Endothelial cell of umbilical vein (primary cell): ENCODE data around the gene DPP6. TPM values are rescaled to one million over a fixed set of nuclear protein-coding genes. Genes with fewer than 3 reads are reported as not detected.

Source experiments
- BruUV-seq: library from RNA; stranded (reverse); fragments of 400-500 nt; replicated peaks from 2 replicates; lab custom pipeline; 2021; lab: Mats Ljungman, UMichigan
- CTCF ChIA-PET: fragments of 300-600, 350-600 bp; sonication (Branson Sonifier 250); formaldehyde crosslinking; loops from one replicate; lab custom pipeline; 2021; ENCODE audit warnings: antibody characterized with exemption, inconsistent platforms; lab: Charles Lee
- POLR2A ChIA-PET: fragments of 300-600, 350-600 bp; sonication (Branson Sonifier 250); formaldehyde crosslinking; loops from one replicate; lab custom pipeline; 2021; ENCODE audit warnings: antibody characterized with exemption, inconsistent platforms; lab: Charles Lee
- DNase-seq: peaks from one replicate; pipeline ENCODE4 v3.0.0-alpha.2; 2011; ENCODE audit warnings: low read depth, low spot score
- FAIRE-seq: peaks from 2 replicates; lab custom pipeline; 2011; peaks lifted over from hg19 to GRCh38; lab: Jason Lieb, UNC
- H2AFZ ChIP-seq: 2 replicates; pipeline ENCODE4 v1.6.0; 2012; ENCODE audit warnings: low read depth, low read length, control low read depth, inconsistent platforms
- H3K27ac ChIP-seq: 2 replicates; pipeline ENCODE4 v1.5.1; 2011; ENCODE audit warnings: low read depth, mild to moderate bottlenecking, control low read depth, low read length, moderate library complexity; ENCODE audit not compliant: insufficient read depth
- H3K27me3 ChIP-seq, 2 experiments: 2 replicates each; pipeline versions ENCODE4 v1.6.0 to v1.6.1; 2011; ENCODE audit warnings: low read length in 2 of 2, mixed read lengths in 1 of 2; ENCODE audit not compliant: control insufficient read depth in 2 of 2, insufficient read depth in 2 of 2
- H3K36me3 ChIP-seq, 2 experiments: 2 replicates in 1 of 2; 3 replicates in 1 of 2; pipeline ENCODE4 v1.5.1; 2011; ENCODE audit warnings: low read length in 2 of 2, mild to moderate bottlenecking in 1 of 2, moderate library complexity in 1 of 2; ENCODE audit not compliant: control insufficient read depth in 2 of 2, insufficient read depth in 2 of 2; ENCODE audit errors: extremely low read depth in 1 of 2
- H3K4me1 ChIP-seq: 3 replicates; pipeline ENCODE4 v1.5.1; 2011; ENCODE audit warnings: mild to moderate bottlenecking, low read length; ENCODE audit not compliant: control insufficient read depth, insufficient read depth; ENCODE audit errors: extremely low read depth
- H3K4me2 ChIP-seq: 2 replicates; pipeline ENCODE4 v1.6.1; 2011; ENCODE audit warnings: low read length, control low read depth, mixed read lengths; ENCODE audit not compliant: insufficient read depth
- H3K4me3 ChIP-seq, 3 experiments: fragments of 200-600 bp in 1 of 3; sonication (generic), shearing (Covaris generic) in 1 of 3; replicated peaks in 1 of 3; 2 replicates each; pipeline ENCODE4 v1.5.1; 2011 to 2016; ENCODE audit warnings: control low read depth in 3 of 3, low read length in 3 of 3, mild to moderate bottlenecking in 2 of 3, inconsistent platforms in 1 of 3, low read depth in 1 of 3, moderate library complexity in 1 of 3; ENCODE audit not compliant: insufficient read depth in 1 of 3
- H3K79me2 ChIP-seq: 2 replicates; pipeline ENCODE4 v1.6.0; 2012; ENCODE audit warnings: low read length, inconsistent platforms; ENCODE audit not compliant: control insufficient read depth, insufficient read depth
- H3K9ac ChIP-seq: replicated peaks from 2 replicates; pipeline ENCODE3; 2011; ENCODE audit warnings: low read length, control low read depth; ENCODE audit not compliant: insufficient read depth; ENCODE audit errors: extremely low read depth
- H3K9me1 ChIP-seq: replicated peaks from 3 replicates; pipeline ENCODE4 v1.6.0; 2011; ENCODE audit warnings: mild to moderate bottlenecking, low read length; ENCODE audit not compliant: control insufficient read depth, insufficient read depth; ENCODE audit errors: extremely low read depth
- H3K9me3 ChIP-seq: replicated peaks from 2 replicates; pipeline ENCODE4 v1.5.1; 2012; ENCODE audit warnings: low read length, inconsistent platforms; ENCODE audit not compliant: control insufficient read depth, insufficient read depth
- H4K20me1 ChIP-seq: replicated peaks from 2 replicates; pipeline ENCODE3; 2011; ENCODE audit warnings: mild to moderate bottlenecking, low read length; ENCODE audit not compliant: control insufficient read depth, insufficient read depth; ENCODE audit errors: extremely low read depth
- EZH2 ChIP-seq: IDR thresholded peaks from 2 replicates; pipeline ENCODE4 v1.6.1; 2012; ENCODE audit warnings: borderline replicate concordance, low read depth, mild to moderate bottlenecking, moderate library complexity, low read length, inconsistent platforms; ENCODE audit not compliant: severe bottlenecking
- FOS ChIP-seq: IDR thresholded peaks from 2 replicates; pipeline ENCODE4 v1.6.1; 2011; ENCODE audit warnings: mild to moderate bottlenecking, low read length, moderate library complexity, borderline replicate concordance; ENCODE audit not compliant: insufficient read depth
- GATA2 ChIP-seq: IDR thresholded peaks from 2 replicates; pipeline ENCODE4 v1.7.0; 2011; ENCODE audit warnings: low read depth, mild to moderate bottlenecking, moderate library complexity, mixed read lengths, low read length; ENCODE audit not compliant: insufficient read length, insufficient read depth
- JUN ChIP-seq: IDR thresholded peaks from 2 replicates; pipeline ENCODE4 v1.6.1; 2011; ENCODE audit warnings: borderline replicate concordance, low read depth; ENCODE audit not compliant: insufficient read length, insufficient read depth
- MYC ChIP-seq: IDR thresholded peaks from one replicate; pipeline ENCODE4 v1.6.1; 2011; ENCODE audit warnings: mild to moderate bottlenecking, low read depth, low read length
- POLR2A ChIP-seq: IDR thresholded peaks from 2 replicates; pipeline ENCODE4 v1.6.1; 2012; ENCODE audit warnings: low read depth, mild to moderate bottlenecking, control low read depth, low read length
- POLR2AphosphoS5 ChIP-seq: IDR thresholded peaks from 2 replicates; pipeline ENCODE4 v1.6.1; 2012; ENCODE audit warnings: low read depth, mild to moderate bottlenecking, control low read depth, low read length, moderate library complexity; ENCODE audit not compliant: insufficient read depth
- dilution Hi-C: fragments of 300-500 bp; cut with MboI; formaldehyde crosslinking; loops from one replicate; pipeline ENCODE4 v1.15.0; 2019; ENCODE audit warnings: low sequenced_read_pairs; ENCODE audit not compliant: extremely low pct_ligation_motif_present
- intact Hi-C: fragments of 100-400 bp; cut with micrococcal nuclease; formaldehyde crosslinking; loops from one replicate; pipeline ENCODE4 v1.10.0; 2022
- polyA plus RNA-seq, 4 experiments: library from polyadenylated mRNA; depleted of rRNA in 3 of 4; stranded (reverse) in 3 of 4; unstranded in 1 of 4; fragments of >200 nt; gene quantifications; 2 replicates each; pipeline versions ENCODE4 v1.2.1 to v1.2.3, GENCODE V29; 2011 to 2012; ENCODE audit warnings: missing spikeins in 1 of 4
- total RNA-seq: library from RNA; stranded (reverse); gene quantifications from 2 replicates; pipeline ENCODE4 v1.2.3, GENCODE V29; 2021
- TF ChIP-seq, protein P1 (sequence below): IDR thresholded peaks from 2 replicates; pipeline ENCODE4 v1.6.1; 2011; ENCODE audit not compliant: insufficient read depth, insufficient read length
- TF ChIP-seq, protein P2 (sequence below), 2 donors: IDR thresholded peaks; 1 replicate in 1 of 2; 2 replicates in 1 of 2; pipeline ENCODE4 v1.5.1; 2011; ENCODE audit warnings: low read length in 2 of 2, mild to moderate bottlenecking in 2 of 2, moderate library complexity in 2 of 2, control low read depth in 1 of 2, inconsistent platforms in 1 of 2, low read depth in 1 of 2; ENCODE audit not compliant: insufficient read depth in 1 of 2; ENCODE audit errors: extremely low read depth in 1 of 2

The DPP6 gene
- total and polyA plus RNA-seq, 2 donors (not counting 3 experiments of a cell fraction or from before 2014, with no cell fraction given) = not detected

DNA sequence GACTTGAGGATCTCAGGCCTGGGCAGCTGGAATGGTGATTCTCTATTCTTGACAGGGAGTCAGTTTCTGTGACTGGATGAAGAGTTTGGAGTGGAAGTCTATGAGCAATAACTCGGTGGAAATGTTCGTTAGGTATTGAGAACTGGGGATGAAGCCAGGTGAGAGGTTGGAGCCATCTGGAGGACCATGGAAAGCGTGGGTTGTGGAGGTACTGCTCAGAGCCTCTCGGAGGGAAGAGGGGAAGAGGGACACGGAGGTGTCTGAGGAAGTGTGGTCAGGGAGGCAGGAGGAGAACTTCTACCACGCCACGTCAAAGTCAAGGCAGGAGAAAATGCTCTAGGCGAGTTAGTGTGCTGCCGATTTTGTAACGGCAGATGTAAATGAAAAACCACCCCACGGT is 430.7 kb downstream of the DPP6 start:
- no peak for DNase-seq
- Histone ChIP-seq H4K20me1 (no peaks in the 10 kb centered on the region), H3K9me3 (peaks cover 4% of the 10 kb centered on the region), H2AFZ (no peak overlapping the region), H3K9ac (no peak overlapping the region), H3K27me3 (no peaks in the 10 kb centered on the region), H3K36me3 (no peaks in the 10 kb centered on the region), H3K4me2 (no peak overlapping the region), H3K9me1 (no peaks in the 10 kb centered on the region), H3K79me2 (no peaks in the 10 kb centered on the region), H3K4me3 (no peak overlapping the region), H3K4me1 (no peaks in the 10 kb centered on the region), H3K27ac (no peak overlapping the region)
- FAIRE-seq = no peak
- POLR2A ChIA-PET = no interaction called here
- dilution Hi-C loops (no loop called here), intact Hi-C loops (no loop called here)
- TF ChIP-seq JUN (no peak), GATA2 (no peak), MYC (no peak), FOS (no peak), EZH2 (no peak), POLR2A (no peak), POLR2AphosphoS5 (no peak)
- TF ChIP-seq, protein P1, sequence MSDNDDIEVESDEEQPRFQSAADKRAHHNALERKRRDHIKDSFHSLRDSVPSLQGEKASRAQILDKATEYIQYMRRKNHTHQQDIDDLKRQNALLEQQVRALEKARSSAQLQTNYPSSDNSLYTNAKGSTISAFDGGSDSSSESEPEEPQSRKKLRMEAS = no peak
- TF ChIP-seq, protein P2, sequence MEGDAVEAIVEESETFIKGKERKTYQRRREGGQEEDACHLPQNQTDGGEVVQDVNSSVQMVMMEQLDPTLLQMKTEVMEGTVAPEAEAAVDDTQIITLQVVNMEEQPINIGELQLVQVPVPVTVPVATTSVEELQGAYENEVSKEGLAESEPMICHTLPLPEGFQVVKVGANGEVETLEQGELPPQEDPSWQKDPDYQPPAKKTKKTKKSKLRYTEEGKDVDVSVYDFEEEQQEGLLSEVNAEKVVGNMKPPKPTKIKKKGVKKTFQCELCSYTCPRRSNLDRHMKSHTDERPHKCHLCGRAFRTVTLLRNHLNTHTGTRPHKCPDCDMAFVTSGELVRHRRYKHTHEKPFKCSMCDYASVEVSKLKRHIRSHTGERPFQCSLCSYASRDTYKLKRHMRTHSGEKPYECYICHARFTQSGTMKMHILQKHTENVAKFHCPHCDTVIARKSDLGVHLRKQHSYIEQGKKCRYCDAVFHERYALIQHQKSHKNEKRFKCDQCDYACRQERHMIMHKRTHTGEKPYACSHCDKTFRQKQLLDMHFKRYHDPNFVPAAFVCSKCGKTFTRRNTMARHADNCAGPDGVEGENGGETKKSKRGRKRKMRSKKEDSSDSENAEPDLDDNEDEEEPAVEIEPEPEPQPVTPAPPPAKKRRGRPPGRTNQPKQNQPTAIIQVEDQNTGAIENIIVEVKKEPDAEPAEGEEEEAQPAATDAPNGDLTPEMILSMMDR (IDR thresholded peaks at IDR 0.05; ENCODE audit: extremely low read depth in 1 of 2, insufficient read depth in 1 of 2, low read depth in 1 of 2, low read length in 2 of 2) = no peak
- BruUV-seq = no TSS peak
- CTCF ChIA-PET = no interaction called here
